22Rv1 (cell line): ENCODE measurements around the gene KRT40.

Source experiments
- ZFX ChIP-seq: fragments of 450-650 bp; IDR thresholded peaks from 2 replicates; pipeline ENCODE4 v1.6.1; 2017; ENCODE audit warnings: antibody characterized with exemption, borderline replicate concordance
- TF ChIP-seq, protein P1 (sequence below): fragments of 450-650 bp; IDR thresholded peaks from 2 replicates; pipeline ENCODE4 v1.5.1; 2017; ENCODE audit warnings: mild to moderate bottlenecking

DNA sequence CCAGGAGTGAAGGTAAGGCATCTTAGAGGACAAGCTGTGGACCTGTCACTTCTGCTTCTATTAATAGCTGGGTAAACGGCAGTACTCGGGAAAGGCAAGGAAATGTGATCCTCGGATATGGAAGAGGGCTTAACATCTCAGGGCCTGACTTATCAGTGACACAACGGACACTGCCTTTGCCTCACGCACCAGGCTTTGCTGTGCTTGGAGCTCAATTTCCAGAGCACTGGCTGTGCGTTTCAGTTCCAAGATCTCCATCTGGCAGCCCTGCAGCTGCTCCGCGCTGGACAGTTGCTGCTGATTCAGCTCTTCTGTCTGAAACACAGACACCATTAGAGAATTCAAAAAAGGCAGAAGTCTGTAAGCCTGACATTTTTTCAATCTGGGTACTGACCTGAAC is 3.5 kb downstream of the KRT40 start:
- TF ChIP-seq, protein P1, sequence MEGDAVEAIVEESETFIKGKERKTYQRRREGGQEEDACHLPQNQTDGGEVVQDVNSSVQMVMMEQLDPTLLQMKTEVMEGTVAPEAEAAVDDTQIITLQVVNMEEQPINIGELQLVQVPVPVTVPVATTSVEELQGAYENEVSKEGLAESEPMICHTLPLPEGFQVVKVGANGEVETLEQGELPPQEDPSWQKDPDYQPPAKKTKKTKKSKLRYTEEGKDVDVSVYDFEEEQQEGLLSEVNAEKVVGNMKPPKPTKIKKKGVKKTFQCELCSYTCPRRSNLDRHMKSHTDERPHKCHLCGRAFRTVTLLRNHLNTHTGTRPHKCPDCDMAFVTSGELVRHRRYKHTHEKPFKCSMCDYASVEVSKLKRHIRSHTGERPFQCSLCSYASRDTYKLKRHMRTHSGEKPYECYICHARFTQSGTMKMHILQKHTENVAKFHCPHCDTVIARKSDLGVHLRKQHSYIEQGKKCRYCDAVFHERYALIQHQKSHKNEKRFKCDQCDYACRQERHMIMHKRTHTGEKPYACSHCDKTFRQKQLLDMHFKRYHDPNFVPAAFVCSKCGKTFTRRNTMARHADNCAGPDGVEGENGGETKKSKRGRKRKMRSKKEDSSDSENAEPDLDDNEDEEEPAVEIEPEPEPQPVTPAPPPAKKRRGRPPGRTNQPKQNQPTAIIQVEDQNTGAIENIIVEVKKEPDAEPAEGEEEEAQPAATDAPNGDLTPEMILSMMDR, result no peak
- no peak for TF ChIP-seq ZFX
